NCI-H1092 (cell line): ENCODE measurements around the gene ATP11B.

ENCODE experiments used
- DNase-seq: peaks from one replicate; lab custom pipeline; 2025; lab: John Stamatoyannopoulos, UW

Gene ATP11B

GRCh38 chr3:182792901-182793662 is at the start of gene ATP11B:
ATP11B (plus strand) TSS chr3:182793504; CDS start chr3:182793760, 256 bp downstream.
- peak; percentile 49 for DNase-seq

GRCh38 chr3:182746959-182747358 is 46.3 kb upstream of the ATP11B start:
- DNase-seq: no peak

- no peak for DNase-seq
Measured at GRCh38 chr3:182755308-182755707, 38.0 kb upstream of the ATP11B start.

- DNase-seq: no peak
Measured at GRCh38 chr3:182755712-182756111, 37.6 kb upstream of the ATP11B start.

GRCh38 chr3:182760576-182761164 is 32.6 kb upstream of the ATP11B start:
- no peak for DNase-seq

- DNase-seq: no peak
Measured at GRCh38 chr3:182763896-182764295, 29.4 kb upstream of the ATP11B start.

- DNase-seq: no peak
Measured at GRCh38 chr3:182765287-182765686, 28.0 kb upstream of the ATP11B start.

- DNase-seq: no peak
Measured at GRCh38 chr3:182766099-182766498, 27.2 kb upstream of the ATP11B start.

GRCh38 chr3:182768413-182768812 is 24.9 kb upstream of the ATP11B start:
- DNase-seq: no peak

GRCh38 chr3:182769673-182770072 is 23.6 kb upstream of the ATP11B start:
- no peak for DNase-seq

- DNase-seq: no peak
Measured at GRCh38 chr3:182782149-182782548, 11.2 kb upstream of the ATP11B start.

- no peak for DNase-seq
Measured at GRCh38 chr3:182783106-182783505, 10.2 kb upstream of the ATP11B start.

GRCh38 chr3:182784542-182784941 is 8.8 kb upstream of the ATP11B start:
- no peak for DNase-seq

- DNase-seq: no peak
Measured at GRCh38 chr3:182785142-182785541, 8.2 kb upstream of the ATP11B start.

- no peak for DNase-seq
Measured at GRCh38 chr3:182785756-182786155, 7.5 kb upstream of the ATP11B start.

- no peak for DNase-seq
Measured at GRCh38 chr3:182786564-182787196, 6.6 kb upstream of the ATP11B start.

GRCh38 chr3:182787302-182788036 is 5.8 kb upstream of the ATP11B start:
- DNase-seq: no peak

- DNase-seq: no peak
Measured at GRCh38 chr3:182789371-182789770, 3.9 kb upstream of the ATP11B start.

GRCh38 chr3:182790612-182791011 is 2.7 kb upstream of the ATP11B start:
- no peak for DNase-seq

- DNase-seq: peak; percentile 25
Measured at GRCh38 chr3:182793663-182794454, 555 bp downstream of the ATP11B start.

- DNase-seq: no peak
Measured at GRCh38 chr3:182794455-182795388, 1.4 kb downstream of the ATP11B start.
